GM12874 (cell line): ENCODE measurements around the gene GPRC5B.

Source experiments
- CTCF ChIP-seq: IDR thresholded peaks from 2 replicates; pipeline ENCODE4 v1.5.1; 2011; ENCODE audit warnings: low read depth, mild to moderate bottlenecking, control low read depth, low read length, moderate library complexity; ENCODE audit not compliant: insufficient read depth

GPRC5B gene

GRCh38 chr16:19896951-19897350 is 12.3 kb upstream of the GPRC5B start:
- no peak for TF ChIP-seq CTCF

GRCh38 chr16:19894586-19894985 is 9.9 kb upstream of the GPRC5B start:
- no peak for TF ChIP-seq CTCF

GRCh38 chr16:19892902-19893301 is 8.3 kb upstream of the GPRC5B start:
- TF ChIP-seq CTCF, result no peak

- TF ChIP-seq CTCF, result no peak
Measured at GRCh38 chr16:19890901-19891300, 6.3 kb upstream of the GPRC5B start.

- no peak for TF ChIP-seq CTCF
Measured at GRCh38 chr16:19888834-19889233, 4.2 kb upstream of the GPRC5B start.

- peak; percentile 100 for TF ChIP-seq CTCF
Measured at GRCh38 chr16:19886073-19886941, 1.7 kb upstream of the GPRC5B start.

- no peak for TF ChIP-seq CTCF
Measured at GRCh38 chr16:19885451-19886072, 914 bp upstream of the GPRC5B start.
